ENCODE data around the gene ATXN7L3.
"Not testable (repeated sequence)": the region's sequence is repeated elsewhere in the genome, so short reads cannot be mapped to it uniquely, and the experiment has no call there.

ATXN7L3 gene

GRCh38 chr17:44170499-44171201, 29.0 kb downstream of the ATXN7L3 start, which contains the start of gene ASB16:
TSS of gene ASB16 (plus strand) at chr17:44170704. CDS start at chr17:44170790, 86 bp downstream.
- no peak for DNase-seq

- DNase-seq = no peak
Measured at GRCh38 chr17:44170135-44170498, 29.6 kb downstream of the ATXN7L3 start.

GRCh38 chr17:44167181-44167861, 32.4 kb downstream of the ATXN7L3 start:
- no peak for DNase-seq

- no peak for DNase-seq
Measured at GRCh38 chr17:44164476-44164875, 35.2 kb downstream of the ATXN7L3 start.

GRCh38 chr17:44159519-44160210, 40.0 kb downstream of the ATXN7L3 start:
- peak; percentile 20 to 23 for DNase-seq

- no peak for DNase-seq
Measured at GRCh38 chr17:44155488-44155887, 44.2 kb downstream of the ATXN7L3 start.

GRCh38 chr17:44152875-44153274, 46.8 kb downstream of the ATXN7L3 start:
- no peak for DNase-seq

GRCh38 chr17:44149750-44150329, 49.8 kb downstream of the ATXN7L3 start:
- no peak for DNase-seq

- not testable (repeated sequence) for DNase-seq
Measured at GRCh38 chr17:44149066-44149465, 50.6 kb downstream of the ATXN7L3 start.

GRCh38 chr17:44147812-44148211, 51.9 kb downstream of the ATXN7L3 start:
- no peak for DNase-seq

GRCh38 chr17:44146375-44147346, 53.0 kb downstream of the ATXN7L3 start:
- DNase-seq = no peak

GRCh38 chr17:44144966-44145739, 54.5 kb downstream of the ATXN7L3 start:
- no peak for DNase-seq

GRCh38 chr17:44143921-44144320, 55.8 kb downstream of the ATXN7L3 start:
- DNase-seq = not testable (repeated sequence)

All from activated CD4-positive, alpha-beta T cell treated with anti-CD3 and anti-CD28 coated beads for 4 hours (primary cell).